Measurements from ENCODE around the gene ZC3H12D.
A peak's percentile ranks its signal among the peaks of the same experiment; 100 is the strongest.
"Not testable (repeated sequence)": the region's sequence is repeated elsewhere in the genome, so short reads cannot be mapped to it uniquely, and the experiment has no call there.

The ZC3H12D gene

DNA sequence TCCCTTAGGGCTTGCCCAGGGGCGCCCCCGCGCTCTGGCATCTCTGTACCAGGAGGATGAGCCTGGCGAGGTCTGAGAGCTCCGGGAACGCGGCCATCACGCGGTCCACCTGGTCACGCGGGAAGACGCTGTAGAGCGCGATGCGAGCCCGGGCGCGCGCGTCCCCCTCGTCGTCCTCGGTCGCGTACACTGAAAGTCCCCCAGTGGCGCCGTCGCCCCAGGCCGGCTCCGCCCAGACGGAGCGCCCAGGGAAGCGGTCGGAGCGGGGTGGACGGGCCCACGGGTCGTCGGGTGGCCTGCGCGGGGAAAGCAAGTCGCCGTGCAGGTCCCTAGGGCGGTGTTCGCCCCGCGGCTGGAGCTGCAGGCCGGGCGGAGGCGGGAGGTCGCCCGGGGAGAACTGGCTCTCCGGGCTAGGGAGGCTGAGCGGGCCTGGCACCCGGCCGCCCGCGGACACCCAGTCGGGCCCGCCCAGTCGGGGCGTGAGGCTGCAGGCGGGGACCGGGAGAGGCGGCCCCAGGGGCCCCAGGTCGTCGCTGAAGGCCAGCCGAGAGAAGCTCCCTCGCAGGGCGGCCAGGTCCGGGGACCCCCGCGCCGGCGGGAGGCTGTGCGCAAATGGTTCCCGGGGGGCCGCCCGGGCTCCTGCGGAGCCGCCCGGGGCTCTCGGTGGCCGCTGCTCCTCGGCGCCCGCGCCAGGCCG is 34.0 kb downstream of the ZC3H12D start:
- no peak for DNase-seq (ENCODE audit: low spot score in 2 of 2)
- Histone ChIP-seq H3K9me3 (no peaks in the 10 kb centered on the region), H3K36me3 (replicated peaks) (no peaks in the 10 kb centered on the region), H3K27me3 (ENCODE audit: low read depth) (no peaks in the 10 kb centered on the region), H3K4me3 (no peak overlapping the region), H3K4me1 (peaks cover 6% of the 10 kb centered on the region)
- in situ Hi-C loops (cut with MboI; ENCODE audit: low sequenced_read_pairs), result no loop called here

DNA sequence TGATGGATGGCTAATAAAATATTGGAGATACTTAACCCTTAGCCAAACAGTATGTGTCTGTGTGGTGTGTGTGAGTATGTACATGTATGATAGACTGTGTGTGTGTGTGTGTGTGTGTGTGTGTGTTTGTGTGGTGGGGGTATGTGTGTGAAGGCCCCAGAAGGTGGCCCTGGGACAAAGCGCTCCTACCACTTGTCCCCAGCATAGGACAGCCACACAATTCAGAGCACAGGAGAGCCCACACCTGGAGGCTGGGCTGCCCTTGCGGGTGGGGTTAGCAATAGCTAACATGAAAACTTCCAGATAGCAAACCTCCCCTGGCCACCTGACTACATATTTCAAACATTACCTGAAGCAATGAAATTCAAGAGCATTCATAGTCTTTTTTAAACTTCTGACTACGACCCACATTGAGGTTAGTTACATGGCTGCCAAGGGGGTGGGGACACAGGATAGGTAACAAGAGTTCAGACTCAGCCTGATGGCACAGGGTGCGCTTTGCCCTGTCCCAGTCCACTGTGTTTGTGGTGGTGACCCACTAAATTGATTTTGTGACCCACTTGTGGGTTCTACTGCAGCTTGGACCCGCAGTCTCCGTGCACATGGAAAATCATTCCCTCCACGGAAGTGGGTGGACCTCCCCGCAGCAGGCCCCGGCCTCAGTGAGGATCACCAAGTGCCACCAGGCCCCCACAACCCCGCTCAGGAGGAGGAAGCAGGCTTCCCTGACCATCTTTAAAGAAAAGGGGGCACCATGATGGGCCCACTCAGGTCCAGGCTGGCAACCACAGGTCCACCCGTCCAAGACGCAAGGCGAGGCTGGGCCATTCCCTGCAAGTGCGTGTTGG is 34.8 kb downstream of the ZC3H12D start:
- DNase-seq (ENCODE audit: low spot score in 2 of 2), result no peak
- Histone ChIP-seq H3K4me3 (no peak overlapping the region), H3K9me3 (no peaks in the 10 kb centered on the region), H3K27me3 (ENCODE audit: low read depth) (no peaks in the 10 kb centered on the region), H3K4me1 (peaks cover 6% of the 10 kb centered on the region), H3K36me3 (replicated peaks) (no peaks in the 10 kb centered on the region)
- in situ Hi-C loops (cut with MboI; ENCODE audit: low sequenced_read_pairs), result loop anchor here (25.0 kb wide), 2 partner anchors 713 to 888 kb away; partner anchors contain the start of gene UST

DNA sequence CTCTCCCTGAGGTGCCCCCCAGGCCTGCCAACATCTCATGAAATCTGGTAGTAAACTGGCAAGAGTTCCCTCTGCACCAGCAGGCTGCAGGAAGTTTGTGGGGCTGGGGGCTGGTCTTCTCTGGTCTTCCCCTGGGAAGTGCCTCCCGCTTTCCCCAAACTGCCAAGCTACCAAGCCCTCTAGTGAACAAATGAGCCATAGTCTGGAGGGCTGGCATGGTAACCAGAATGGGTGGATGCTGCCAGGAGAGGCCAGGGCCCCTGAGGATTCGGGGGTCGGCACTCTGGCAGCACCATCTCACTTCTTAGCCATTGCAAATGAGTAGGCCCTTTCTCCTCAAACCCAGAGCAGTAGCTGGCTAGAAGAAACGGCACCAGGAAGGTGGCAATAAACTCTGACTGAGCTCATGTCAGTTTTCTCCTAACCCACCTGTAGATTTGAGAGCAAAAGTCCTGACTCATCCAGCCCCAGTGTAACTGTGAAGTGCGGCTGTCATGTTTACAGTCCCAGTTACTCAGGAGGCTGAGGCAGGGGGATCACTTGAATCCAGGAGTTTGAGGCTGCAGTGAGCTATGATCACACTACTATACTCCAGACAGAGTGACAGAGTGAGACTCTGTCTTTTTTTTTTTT is 35.9 kb downstream of the ZC3H12D start:
- DNase-seq (ENCODE audit: low spot score in 2 of 2), result no peak
- H3K27me3 ChIP-seq (ENCODE audit: low read depth), result no peaks in the 10 kb centered on the region
- no peaks in the 10 kb centered on the region for H3K9me3 ChIP-seq
- peaks cover 6% of the 10 kb centered on the region for H3K4me1 ChIP-seq
- H3K4me3 ChIP-seq, result no peak overlapping the region
- H3K36me3 ChIP-seq (replicated peaks), result no peaks in the 10 kb centered on the region
- in situ Hi-C loops (cut with MboI; ENCODE audit: low sequenced_read_pairs), result loop anchor here (25.0 kb wide), 2 partner anchors 712 to 887 kb away; partner anchors contain the start of gene UST

DNA sequence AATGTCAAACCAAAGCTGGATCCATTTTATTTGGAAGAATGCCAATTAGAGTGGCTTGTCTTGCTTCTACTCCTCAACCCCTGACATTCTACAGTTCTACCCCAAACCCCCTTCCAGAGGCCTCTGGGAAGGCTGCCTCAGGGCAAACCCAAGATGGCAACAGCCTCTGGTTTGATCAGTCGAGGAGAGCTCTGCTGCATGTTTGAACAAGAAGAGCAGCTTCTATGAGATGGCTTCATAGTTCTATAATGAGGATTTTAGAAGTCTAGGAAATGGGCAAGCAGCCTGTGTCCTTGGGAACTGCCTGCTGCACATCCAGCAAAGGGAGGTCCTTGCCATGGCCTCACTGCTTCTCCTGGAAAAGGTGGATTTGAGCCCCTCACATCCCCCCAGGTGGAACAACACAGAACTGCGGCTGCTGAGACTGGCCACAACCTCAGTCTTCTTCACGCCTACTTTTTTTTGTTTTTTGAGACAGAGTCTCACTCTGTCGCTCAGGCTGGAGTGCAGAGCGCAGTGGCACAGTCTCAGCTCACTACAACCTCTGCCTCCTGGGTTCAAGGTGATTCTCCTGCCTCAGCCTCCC is 37.9 kb downstream of the ZC3H12D start:
- Histone ChIP-seq H3K4me1 (peaks cover 6% of the 10 kb centered on the region), H3K4me3 (no peak overlapping the region), H3K27me3 (ENCODE audit: low read depth) (no peaks in the 10 kb centered on the region), H3K36me3 (replicated peaks) (no peaks in the 10 kb centered on the region), H3K9me3 (no peaks in the 10 kb centered on the region)
- peak in 1 of 2 experiments; percentile 32 for DNase-seq (ENCODE audit: low spot score in 2 of 2)
- in situ Hi-C loops (cut with MboI; ENCODE audit: low sequenced_read_pairs), result loop anchor here (25.0 kb wide), 2 partner anchors 710 to 885 kb away; partner anchors contain the start of gene UST

DNA sequence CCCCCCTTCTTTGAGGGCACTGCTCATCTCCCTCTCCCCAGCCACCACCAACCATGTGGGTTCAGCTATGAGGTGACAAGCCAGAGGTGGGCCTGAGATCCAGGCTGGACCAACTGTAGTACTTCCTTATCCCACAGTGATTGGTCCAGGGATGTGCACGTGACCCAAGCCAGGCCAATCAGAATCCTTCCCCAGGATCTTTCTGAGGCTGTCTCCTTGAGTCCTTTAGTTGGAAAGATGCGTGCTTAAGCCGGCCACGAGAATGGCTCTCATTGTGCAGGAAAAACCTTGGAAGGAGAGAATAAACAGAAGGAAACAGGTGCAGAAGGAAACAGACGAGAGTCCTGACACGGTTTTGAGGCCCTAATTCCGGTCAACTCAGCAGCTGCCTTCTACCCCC is 39.2 kb downstream of the ZC3H12D start:
- Histone ChIP-seq H3K9me3 (no peaks in the 10 kb centered on the region), H3K27me3 (ENCODE audit: low read depth) (no peaks in the 10 kb centered on the region), H3K36me3 (replicated peaks) (no peaks in the 10 kb centered on the region), H3K4me1 (peaks cover 6% of the 10 kb centered on the region), H3K4me3 (no peak overlapping the region)
- in situ Hi-C loops (cut with MboI; ENCODE audit: low sequenced_read_pairs), result loop anchor here (25.0 kb wide), 2 partner anchors 708 to 883 kb away; partner anchors contain the start of gene UST
- DNase-seq (ENCODE audit: low spot score in 2 of 2), result no peak

DNA sequence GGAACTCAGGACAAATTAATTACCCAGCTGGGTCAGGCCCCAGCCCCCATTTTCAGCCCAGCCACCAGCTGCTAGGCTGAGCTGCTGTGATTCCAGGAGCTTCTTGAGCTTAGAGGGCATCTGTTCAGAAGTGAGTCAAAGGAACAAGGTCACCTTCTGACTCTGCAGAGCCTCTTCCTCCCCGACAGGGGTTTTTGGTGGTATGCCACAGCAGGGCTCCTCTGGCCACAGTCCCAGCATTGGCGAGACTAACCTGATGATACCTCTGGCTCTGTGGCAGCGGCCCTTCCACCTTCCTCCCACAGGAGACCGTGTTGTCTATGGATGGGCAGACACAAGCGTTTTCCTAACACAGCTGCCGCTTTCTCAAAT is 39.7 kb downstream of the ZC3H12D start:
- Histone ChIP-seq H3K9me3 (no peaks in the 10 kb centered on the region), H3K4me3 (no peak overlapping the region), H3K4me1 (peaks cover 6% of the 10 kb centered on the region), H3K36me3 (replicated peaks) (no peaks in the 10 kb centered on the region), H3K27me3 (ENCODE audit: low read depth) (no peaks in the 10 kb centered on the region)
- in situ Hi-C loops (cut with MboI; ENCODE audit: low sequenced_read_pairs), result loop anchor here (25.0 kb wide), 2 partner anchors 708 to 883 kb away; partner anchors contain the start of gene UST
- DNase-seq (ENCODE audit: low spot score in 2 of 2), result no peak

DNA sequence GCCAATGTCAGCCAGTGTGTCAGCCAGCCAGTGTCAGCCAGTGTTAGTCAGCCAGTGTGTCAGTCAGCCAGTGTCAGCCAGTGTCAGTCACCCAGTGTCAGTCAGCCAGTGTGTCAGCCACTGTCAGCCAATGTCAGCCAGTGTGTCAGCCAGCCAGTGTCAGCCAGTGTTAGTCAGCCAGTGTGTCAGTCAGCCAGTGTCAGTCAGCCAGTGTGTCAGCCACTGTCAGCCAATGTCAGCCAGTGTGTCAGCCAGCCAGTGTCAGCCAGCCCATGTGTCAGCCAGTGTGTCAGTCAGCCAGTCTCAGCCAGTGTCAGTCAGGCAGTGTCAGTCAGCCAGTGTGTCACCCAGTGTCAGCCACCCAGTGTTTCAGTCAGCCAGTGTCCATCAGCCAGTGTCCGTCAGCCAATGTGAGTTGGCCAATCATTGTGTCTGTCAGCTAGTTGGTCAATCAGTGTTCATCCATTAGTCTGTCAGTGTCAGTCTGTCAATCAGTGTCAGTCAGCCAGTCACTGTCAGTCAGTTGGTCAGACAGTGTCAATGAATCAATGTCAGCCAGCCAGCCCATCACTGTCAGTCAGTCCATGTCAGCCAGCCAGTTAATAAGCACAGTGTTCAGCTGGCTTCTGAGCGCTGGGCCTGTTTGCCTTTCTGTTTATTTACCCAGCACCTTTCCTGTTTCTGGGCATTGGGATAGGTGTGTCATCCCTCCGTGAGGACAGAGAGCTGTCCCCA is 40.3 kb downstream of the ZC3H12D start:
- not testable (repeated sequence) for H3K36me3 ChIP-seq (replicated peaks); H3K27me3 ChIP-seq (ENCODE audit: low read depth); H3K9me3 ChIP-seq; H3K4me3 ChIP-seq; H3K4me1 ChIP-seq; DNase-seq (ENCODE audit: low spot score in 2 of 2)
- in situ Hi-C loops (cut with MboI; ENCODE audit: low sequenced_read_pairs), result loop anchor here (25.0 kb wide), 2 partner anchors 707 to 882 kb away; partner anchors contain the start of gene UST

DNA sequence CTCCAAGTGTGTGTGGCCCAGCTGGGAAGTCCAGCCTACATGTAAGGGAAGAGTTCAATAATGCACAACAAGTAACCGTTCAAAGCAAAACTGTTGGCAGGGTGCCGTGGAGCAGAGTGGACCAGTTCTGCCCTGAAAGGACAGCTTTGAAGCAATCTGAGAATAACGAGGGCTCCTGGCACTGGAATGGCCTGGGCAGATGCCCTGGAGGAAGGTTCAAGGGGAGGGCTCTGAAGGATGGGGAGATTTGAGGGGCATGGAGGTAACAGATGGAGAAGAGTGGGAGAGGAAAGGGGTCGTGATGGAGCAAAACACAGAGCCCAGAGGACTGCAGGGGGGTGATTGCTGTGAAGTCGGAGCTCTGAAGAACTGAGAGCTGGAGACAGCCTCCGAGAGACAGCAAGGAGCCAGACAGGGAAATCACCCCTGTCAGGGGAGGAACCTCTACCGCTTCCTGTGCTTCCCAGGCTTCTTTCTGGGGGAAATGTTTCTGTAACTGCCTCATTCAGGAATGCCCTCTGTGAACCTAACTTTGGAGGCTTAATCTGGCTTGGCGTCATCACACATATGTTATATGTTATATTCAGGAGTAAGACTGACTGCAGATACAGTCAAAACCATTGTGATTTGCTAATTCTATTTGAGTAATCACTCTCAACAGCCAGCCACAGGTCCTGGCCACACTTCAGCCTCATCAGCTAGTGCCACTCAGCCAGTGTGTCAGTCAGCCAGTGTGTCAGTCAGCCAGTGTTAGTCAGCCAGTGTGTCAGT is 41.2 kb downstream of the ZC3H12D start:
- peaks cover 6% of the 10 kb centered on the region for H3K4me1 ChIP-seq
- no peaks in the 10 kb centered on the region for H3K27me3 ChIP-seq (ENCODE audit: low read depth)
- no peak for DNase-seq (ENCODE audit: low spot score in 2 of 2)
- H3K36me3 ChIP-seq (replicated peaks), result no peaks in the 10 kb centered on the region
- in situ Hi-C loops (cut with MboI; ENCODE audit: low sequenced_read_pairs), result loop anchor here (25.0 kb wide), 2 partner anchors 706 to 881 kb away; partner anchors contain the start of gene UST
- no peaks in the 10 kb centered on the region for H3K9me3 ChIP-seq
- no peak overlapping the region for H3K4me3 ChIP-seq

DNA sequence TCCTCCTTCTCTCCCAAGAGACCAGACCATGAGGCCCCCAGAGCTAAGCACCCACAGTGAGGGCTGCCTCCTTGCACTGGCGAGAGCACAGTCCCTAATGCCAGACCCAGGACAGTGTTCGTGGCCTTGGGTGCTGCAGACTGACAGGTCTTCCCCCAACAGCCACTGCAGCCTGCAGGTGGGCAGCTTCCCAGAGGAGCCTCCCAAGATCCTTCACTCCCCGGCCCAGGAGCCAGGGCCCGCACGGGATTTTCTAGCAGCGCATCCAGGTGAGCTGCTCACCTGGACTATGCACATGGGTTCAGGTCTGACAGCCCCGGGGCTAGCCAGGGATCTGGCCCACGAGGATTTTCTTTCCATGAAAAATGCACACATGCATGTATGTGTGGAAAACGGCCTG is 43.1 kb downstream of the ZC3H12D start:
- Histone ChIP-seq H3K4me3 (no peak overlapping the region), H3K36me3 (replicated peaks) (no peaks in the 10 kb centered on the region), H3K4me1 (no peaks in the 10 kb centered on the region), H3K27me3 (ENCODE audit: low read depth) (no peaks in the 10 kb centered on the region), H3K9me3 (no peaks in the 10 kb centered on the region)
- no peak for DNase-seq (ENCODE audit: low spot score in 2 of 2)
- in situ Hi-C loops (cut with MboI; ENCODE audit: low sequenced_read_pairs), result loop anchor here (25.0 kb wide), 2 partner anchors 704 to 879 kb away; partner anchors contain the start of gene UST

DNA sequence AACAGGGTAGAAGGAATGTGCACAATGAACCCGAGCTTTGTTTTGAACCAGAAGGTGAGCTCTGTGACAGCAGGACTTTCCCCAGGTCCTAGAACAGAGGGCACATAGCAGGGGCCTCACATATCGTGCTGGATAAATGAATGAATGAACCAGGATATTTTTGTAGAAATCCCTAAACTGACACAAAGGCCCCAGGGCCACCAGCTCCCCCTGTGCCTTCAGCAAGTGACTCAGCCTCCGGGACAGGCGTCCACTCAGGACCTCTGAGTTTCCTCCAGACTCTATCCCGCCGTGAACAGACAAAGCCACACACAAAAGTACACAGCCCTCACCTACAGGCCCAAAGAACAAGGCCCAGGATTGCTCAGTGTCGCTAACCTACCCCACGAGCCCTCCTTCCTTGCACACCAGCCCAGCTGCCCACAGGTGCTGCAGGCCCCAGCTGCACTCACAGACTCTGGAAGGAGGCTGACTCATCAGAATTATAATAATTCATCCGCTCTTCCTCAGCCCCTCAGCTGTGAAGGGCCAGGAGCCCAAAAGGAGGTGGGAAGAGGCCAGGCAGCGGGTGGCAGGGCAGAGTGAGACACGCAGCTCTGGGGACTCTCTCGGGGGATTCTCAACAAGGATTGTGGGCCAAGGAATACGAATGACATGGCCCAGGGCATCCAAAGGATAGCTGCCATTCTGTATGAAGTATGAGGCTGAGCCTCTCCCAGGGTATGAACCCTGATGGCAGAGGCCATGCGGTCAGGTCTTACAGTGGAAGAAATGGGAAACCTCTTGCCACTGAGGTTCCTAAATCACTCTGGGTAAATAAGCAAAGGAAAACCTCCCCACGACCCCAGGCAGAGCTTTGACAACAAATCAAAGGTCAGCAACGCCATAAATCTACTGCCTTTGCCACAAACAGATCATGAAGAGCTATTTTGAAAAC is 43.8 kb downstream of the ZC3H12D start:
- Histone ChIP-seq H3K27me3 (ENCODE audit: low read depth) (no peaks in the 10 kb centered on the region), H3K36me3 (replicated peaks) (no peaks in the 10 kb centered on the region), H3K4me3 (no peak overlapping the region), H3K4me1 (no peaks in the 10 kb centered on the region), H3K9me3 (no peaks in the 10 kb centered on the region)
- no peak for DNase-seq (ENCODE audit: low spot score in 2 of 2)
- in situ Hi-C loops (cut with MboI; ENCODE audit: low sequenced_read_pairs), result loop anchor here (25.0 kb wide), 2 partner anchors 704 to 879 kb away; partner anchors contain the start of gene UST

DNA sequence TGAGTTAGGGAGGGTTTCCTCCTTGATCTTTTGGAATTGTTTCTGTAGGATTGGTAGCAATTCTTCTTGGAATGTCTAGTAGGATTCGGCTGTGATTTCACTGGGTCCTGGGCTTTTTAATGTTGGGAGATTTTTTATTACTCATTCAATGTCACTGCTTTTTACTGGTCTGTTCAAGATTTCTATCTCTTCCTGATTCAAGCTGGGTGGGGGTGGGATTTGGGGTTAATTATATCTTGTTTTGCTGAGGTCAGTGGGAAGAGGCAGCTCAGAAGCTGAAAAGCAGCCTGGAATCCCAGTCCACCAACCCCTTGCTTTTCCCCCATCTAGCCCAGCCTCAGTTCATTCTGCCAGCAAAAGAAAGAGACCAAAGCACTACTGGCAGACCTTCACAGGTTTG is 45.2 kb downstream of the ZC3H12D start:
- Histone ChIP-seq H3K36me3 (replicated peaks) (no peaks in the 10 kb centered on the region), H3K4me3 (no peak overlapping the region), H3K9me3 (no peaks in the 10 kb centered on the region), H3K27me3 (ENCODE audit: low read depth) (no peaks in the 10 kb centered on the region), H3K4me1 (no peaks in the 10 kb centered on the region)
- no peak for DNase-seq (ENCODE audit: low spot score in 2 of 2)
- in situ Hi-C loops (cut with MboI; ENCODE audit: low sequenced_read_pairs), result loop anchor here (25.0 kb wide), 2 partner anchors 702 to 877 kb away; partner anchors contain the start of gene UST

Data from HAP-1 (cell line).